ENCODE measurements around the gene ASPM.

The ASPM gene

DNA sequence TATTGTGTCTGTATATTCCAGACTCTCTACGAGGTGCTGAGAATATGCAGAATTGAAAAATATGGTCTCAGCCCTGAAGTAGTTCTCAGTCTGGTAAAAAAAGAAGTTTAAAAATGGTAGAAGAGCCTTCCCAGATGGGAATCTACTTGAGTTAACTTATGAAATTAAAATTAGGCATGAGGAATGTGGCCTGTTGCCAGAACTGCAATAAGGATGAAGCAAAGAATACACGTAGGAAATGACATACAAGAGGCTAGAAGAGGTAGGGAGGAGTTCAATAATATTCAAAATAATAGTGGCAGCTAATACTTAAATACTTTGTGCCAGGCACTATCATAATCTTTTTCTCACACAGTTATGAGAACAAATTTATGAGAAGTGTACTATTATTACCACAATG lies 6.3 kb downstream of the ASPM start:
- no peaks in the 10 kb centered on the region for H3K27me3 ChIP-seq (ENCODE audit: control insufficient read depth, insufficient read depth, low read length)

GRCh38 chr1:197139169-197139568 lies 7.3 kb downstream of the ASPM start:
- H3K4me3 ChIP-seq (ENCODE audit: low read length) = no peak overlapping the region
- H3K36me3 ChIP-seq (ENCODE audit: control insufficient read depth, insufficient read depth, low read length) = no peaks in the 10 kb centered on the region
- no peaks in the 10 kb centered on the region for H3K27me3 ChIP-seq (ENCODE audit: control insufficient read depth, insufficient read depth, low read length)
- no peaks in the 10 kb centered on the region for H3K4me1 ChIP-seq (ENCODE audit: control insufficient read depth, insufficient read depth, low read length)
- no peak overlapping the region for H3K9ac ChIP-seq (ENCODE audit: low read length)
- no peaks in the 10 kb centered on the region for H3K9me3 ChIP-seq (ENCODE audit: control insufficient read depth, low read length)

More for the DNA sequence above, 6.3 kb downstream of the ASPM start:
- H3K9me3 ChIP-seq (ENCODE audit: control insufficient read depth, low read length) = no peaks in the 10 kb centered on the region
- no peak overlapping the region for H3K9ac ChIP-seq (ENCODE audit: low read length)
- H3K36me3 ChIP-seq (ENCODE audit: control insufficient read depth, insufficient read depth, low read length) = no peaks in the 10 kb centered on the region
- no peak overlapping the region for H3K4me3 ChIP-seq (ENCODE audit: low read length)
- H3K4me1 ChIP-seq (ENCODE audit: control insufficient read depth, insufficient read depth, low read length) = no peaks in the 10 kb centered on the region

DNA sequence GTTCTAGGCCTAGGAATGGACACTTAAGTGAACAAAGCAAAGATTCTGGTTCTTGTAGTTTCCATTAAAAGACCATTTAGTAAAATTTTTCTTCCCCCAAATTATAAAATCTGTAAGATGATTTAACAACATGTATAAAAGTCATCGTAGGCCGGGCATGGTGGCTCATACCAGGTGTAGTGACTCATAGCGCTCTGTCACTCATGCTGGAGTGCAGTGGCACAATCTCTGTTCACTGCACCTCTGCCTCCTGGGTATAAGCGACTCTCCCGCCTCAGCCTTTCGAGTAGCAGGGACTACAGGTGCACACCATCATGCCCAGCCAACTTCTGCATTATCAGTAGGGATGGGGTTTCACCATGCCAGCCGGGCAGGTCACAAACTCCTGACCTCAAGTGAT lies 9.1 kb downstream of the ASPM start:
- H3K4me3 ChIP-seq (ENCODE audit: low read length) = no peak overlapping the region
- H3K27me3 ChIP-seq (ENCODE audit: control insufficient read depth, insufficient read depth, low read length) = no peaks in the 10 kb centered on the region
- H3K9me3 ChIP-seq (ENCODE audit: control insufficient read depth, low read length) = no peaks in the 10 kb centered on the region

DNA sequence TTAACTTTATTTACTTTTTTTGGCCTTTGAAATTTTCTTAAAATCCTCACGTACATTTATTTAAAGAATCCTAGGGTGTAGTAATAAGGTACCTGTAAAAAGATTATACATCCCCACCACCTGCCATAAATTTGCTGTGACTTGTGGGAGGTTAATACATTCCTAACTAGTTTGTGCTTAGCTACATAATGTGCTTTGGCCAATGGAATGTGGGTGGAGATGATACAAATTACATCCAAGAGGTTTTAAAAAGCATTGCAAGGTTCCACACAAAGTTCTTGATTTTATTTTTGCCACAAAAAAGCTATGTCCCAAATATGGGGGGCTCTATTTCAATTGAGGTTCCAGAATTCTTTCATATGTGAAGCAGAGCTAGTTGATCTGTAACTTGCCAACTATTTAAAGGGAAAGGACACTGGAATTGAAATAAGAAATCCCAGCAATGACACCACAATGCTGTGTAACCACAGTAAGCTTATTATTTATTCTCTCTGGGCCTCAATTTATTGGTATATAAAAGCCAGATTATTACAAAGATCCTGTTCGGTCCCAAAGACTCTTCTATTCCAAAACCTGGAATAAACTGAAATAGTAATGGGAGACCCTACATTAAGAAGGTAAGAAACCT lies 15.7 kb downstream of the ASPM start:
- Histone ChIP-seq H3K36me3 (ENCODE audit: control insufficient read depth, insufficient read depth, low read length) (no peaks in the 10 kb centered on the region), H3K4me3 (ENCODE audit: low read length) (no peak overlapping the region), H3K9ac (ENCODE audit: low read length) (no peak overlapping the region), H3K9me3 (ENCODE audit: control insufficient read depth, low read length) (no peaks in the 10 kb centered on the region), H3K27me3 (ENCODE audit: control insufficient read depth, insufficient read depth, low read length) (no peaks in the 10 kb centered on the region), H3K4me1 (ENCODE audit: control insufficient read depth, insufficient read depth, low read length) (no peaks in the 10 kb centered on the region)

More for the DNA sequence above, 9.1 kb downstream of the ASPM start:
- Histone ChIP-seq H3K9ac (ENCODE audit: low read length) (no peak overlapping the region), H3K36me3 (ENCODE audit: control insufficient read depth, insufficient read depth, low read length) (no peaks in the 10 kb centered on the region), H3K4me1 (ENCODE audit: control insufficient read depth, insufficient read depth, low read length) (no peaks in the 10 kb centered on the region)

GRCh38 chr1:197129698-197130097 lies 16.8 kb downstream of the ASPM start:
- no peak overlapping the region for H3K4me3 ChIP-seq (ENCODE audit: low read length)
- H3K36me3 ChIP-seq (ENCODE audit: control insufficient read depth, insufficient read depth, low read length) = no peaks in the 10 kb centered on the region
- no peak overlapping the region for H3K9ac ChIP-seq (ENCODE audit: low read length)
- no peaks in the 10 kb centered on the region for H3K4me1 ChIP-seq (ENCODE audit: control insufficient read depth, insufficient read depth, low read length)
- H3K27me3 ChIP-seq (ENCODE audit: control insufficient read depth, insufficient read depth, low read length) = no peaks in the 10 kb centered on the region
- no peaks in the 10 kb centered on the region for H3K9me3 ChIP-seq (ENCODE audit: control insufficient read depth, low read length)

DNA sequence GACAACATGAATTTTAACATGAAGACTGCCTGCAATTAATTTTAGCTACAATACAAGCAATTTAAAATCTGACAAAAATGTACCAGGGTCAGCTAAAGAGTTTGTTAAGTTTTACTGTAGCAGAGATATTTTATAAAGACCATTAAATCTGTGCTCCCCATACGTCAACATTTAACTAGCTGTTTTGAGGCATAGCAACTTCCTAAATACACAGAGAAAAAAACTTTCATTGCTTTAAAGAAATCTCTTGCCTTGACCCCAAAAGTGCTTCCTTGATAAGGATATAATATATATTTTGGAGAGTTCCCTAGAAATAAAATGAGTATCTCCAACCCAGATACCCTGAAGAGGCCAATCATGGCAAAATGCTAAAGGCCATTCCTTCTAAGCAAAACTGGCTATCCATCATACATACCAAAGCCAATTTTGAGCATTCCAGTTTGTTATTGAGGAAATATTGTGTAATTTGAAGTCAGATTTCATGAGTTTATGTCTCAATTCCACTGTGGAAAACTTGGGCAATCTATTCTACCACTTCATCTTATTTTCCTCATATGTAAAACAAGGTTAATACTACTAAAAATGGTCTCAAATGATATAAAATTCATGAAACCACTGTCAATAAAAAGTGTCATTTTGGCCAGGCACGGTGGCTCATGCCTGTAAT lies 19.1 kb downstream of the ASPM start:
- Histone ChIP-seq H3K36me3 (ENCODE audit: control insufficient read depth, insufficient read depth, low read length) (no peaks in the 10 kb centered on the region), H3K9ac (ENCODE audit: low read length) (no peak overlapping the region), H3K27me3 (ENCODE audit: control insufficient read depth, insufficient read depth, low read length) (no peaks in the 10 kb centered on the region), H3K9me3 (ENCODE audit: control insufficient read depth, low read length) (no peaks in the 10 kb centered on the region), H3K4me1 (ENCODE audit: control insufficient read depth, insufficient read depth, low read length) (no peaks in the 10 kb centered on the region), H3K4me3 (ENCODE audit: low read length) (no peak overlapping the region)

GRCh38 chr1:197126691-197127090 lies 19.8 kb downstream of the ASPM start:
- H3K9me3 ChIP-seq (ENCODE audit: control insufficient read depth, low read length) = no peaks in the 10 kb centered on the region
- no peaks in the 10 kb centered on the region for H3K4me1 ChIP-seq (ENCODE audit: control insufficient read depth, insufficient read depth, low read length)
- no peak overlapping the region for H3K4me3 ChIP-seq (ENCODE audit: low read length)
- H3K9ac ChIP-seq (ENCODE audit: low read length) = no peak overlapping the region
- no peaks in the 10 kb centered on the region for H3K36me3 ChIP-seq (ENCODE audit: control insufficient read depth, insufficient read depth, low read length)
- no peaks in the 10 kb centered on the region for H3K27me3 ChIP-seq (ENCODE audit: control insufficient read depth, insufficient read depth, low read length)

DNA sequence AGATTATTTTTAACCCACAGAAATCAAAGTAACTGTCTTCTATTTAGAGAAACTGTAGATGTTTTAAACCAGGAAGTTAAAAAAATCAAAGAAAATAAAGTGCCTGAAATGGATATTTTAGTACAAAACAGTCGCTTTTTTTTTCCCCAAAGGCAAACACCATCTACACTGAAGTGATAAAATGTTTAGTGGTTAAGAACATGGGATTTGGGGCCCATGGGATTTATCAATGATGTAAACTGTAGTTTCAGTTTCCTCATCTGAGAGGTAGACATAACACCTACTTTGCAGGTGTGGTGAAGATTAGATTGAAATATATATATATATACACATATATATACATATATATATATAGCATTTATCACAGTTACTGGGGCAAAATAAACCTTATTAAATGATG lies 22.1 kb downstream of the ASPM start:
- Histone ChIP-seq H3K27me3 (ENCODE audit: control insufficient read depth, insufficient read depth, low read length) (no peaks in the 10 kb centered on the region), H3K9ac (ENCODE audit: low read length) (no peak overlapping the region), H3K9me3 (ENCODE audit: control insufficient read depth, low read length) (no peaks in the 10 kb centered on the region), H3K4me1 (ENCODE audit: control insufficient read depth, insufficient read depth, low read length) (no peaks in the 10 kb centered on the region), H3K36me3 (ENCODE audit: control insufficient read depth, insufficient read depth, low read length) (no peaks in the 10 kb centered on the region), H3K4me3 (ENCODE audit: low read length) (no peak overlapping the region)

- no peaks in the 10 kb centered on the region for H3K4me1 ChIP-seq (ENCODE audit: control insufficient read depth, insufficient read depth, low read length)
- no peak overlapping the region for H3K9ac ChIP-seq (ENCODE audit: low read length)
- H3K4me3 ChIP-seq (ENCODE audit: low read length) = no peak overlapping the region
- H3K27me3 ChIP-seq (ENCODE audit: control insufficient read depth, insufficient read depth, low read length) = no peaks in the 10 kb centered on the region
- no peaks in the 10 kb centered on the region for H3K36me3 ChIP-seq (ENCODE audit: control insufficient read depth, insufficient read depth, low read length)
- H3K9me3 ChIP-seq (ENCODE audit: control insufficient read depth, low read length) = no peaks in the 10 kb centered on the region
These were observed 30.3 kb downstream of the ASPM start for GRCh38 chr1:197116156-197116555.

- Histone ChIP-seq H3K4me1 (ENCODE audit: control insufficient read depth, insufficient read depth, low read length) (no peaks in the 10 kb centered on the region), H3K27me3 (ENCODE audit: control insufficient read depth, insufficient read depth, low read length) (no peaks in the 10 kb centered on the region), H3K9me3 (ENCODE audit: control insufficient read depth, low read length) (no peaks in the 10 kb centered on the region), H3K9ac (ENCODE audit: low read length) (no peak overlapping the region), H3K36me3 (ENCODE audit: control insufficient read depth, insufficient read depth, low read length) (no peaks in the 10 kb centered on the region), H3K4me3 (ENCODE audit: low read length) (no peak overlapping the region)
These were observed 39.6 kb downstream of the ASPM start for GRCh38 chr1:197106869-197107268.

GRCh38 chr1:197103300-197103699 lies 43.2 kb downstream of the ASPM start:
- Histone ChIP-seq H3K4me1 (ENCODE audit: control insufficient read depth, insufficient read depth, low read length) (no peaks in the 10 kb centered on the region), H3K9me3 (ENCODE audit: control insufficient read depth, low read length) (no peaks in the 10 kb centered on the region), H3K4me3 (ENCODE audit: low read length) (no peak overlapping the region), H3K27me3 (ENCODE audit: control insufficient read depth, insufficient read depth, low read length) (no peaks in the 10 kb centered on the region), H3K9ac (ENCODE audit: low read length) (no peak overlapping the region), H3K36me3 (ENCODE audit: control insufficient read depth, insufficient read depth, low read length) (no peaks in the 10 kb centered on the region)

- no peaks in the 10 kb centered on the region for H3K27me3 ChIP-seq (ENCODE audit: control insufficient read depth, insufficient read depth, low read length)
- no peaks in the 10 kb centered on the region for H3K9me3 ChIP-seq (ENCODE audit: control insufficient read depth, low read length)
- H3K4me1 ChIP-seq (ENCODE audit: control insufficient read depth, insufficient read depth, low read length) = no peaks in the 10 kb centered on the region
- no peak overlapping the region for H3K9ac ChIP-seq (ENCODE audit: low read length)
- H3K4me3 ChIP-seq (ENCODE audit: low read length) = no peak overlapping the region
- H3K36me3 ChIP-seq (ENCODE audit: control insufficient read depth, insufficient read depth, low read length) = no peaks in the 10 kb centered on the region
These were observed 44.5 kb downstream of the ASPM start for GRCh38 chr1:197101978-197102377.

Data from mucosa of stomach (tissue), 1 donor.